Activated CD4-positive, alpha-beta memory T cell treated with anti-CD3 and anti-CD28 coated beads for 36 hours (primary cell): ENCODE data around the gene MAML2. TPM values are rescaled to one million over a fixed set of nuclear protein-coding genes. Genes with fewer than 3 reads are reported as not detected.
A peak's percentile ranks its signal among the peaks of the same experiment; 100 is the strongest.

Experiments
- CTCF ChIA-PET: fragments of 350-600 bp; sonication (Branson Sonifier 250); formaldehyde crosslinking; loops from one replicate; lab custom pipeline; 2021; ENCODE audit warnings: antibody characterized with exemption, inconsistent platforms; lab: Charles Lee
- POLR2A ChIA-PET: fragments of 350-600 bp; sonication (Branson Sonifier 250); formaldehyde crosslinking; loops from one replicate; lab custom pipeline; 2021; ENCODE audit warnings: antibody characterized with exemption; lab: Charles Lee
- DNase-seq: peaks from one replicate; pipeline ENCODE4 v3.0.0-alpha.2; 2020
- H3K27ac Mint-ChIP-seq: one replicate; pipeline ENCODE4 v1.8.0; 2021; ENCODE audit warnings: mixed read lengths
- H3K27me3 Mint-ChIP-seq: one replicate; pipeline ENCODE4 v1.8.0; 2021; ENCODE audit warnings: mixed read lengths
- H3K36me3 Mint-ChIP-seq: one replicate; pipeline ENCODE4 v1.8.0; 2021; ENCODE audit warnings: mixed read lengths
- H3K4me1 Mint-ChIP-seq: one replicate; pipeline ENCODE4 v1.8.0; 2021; ENCODE audit warnings: low read depth, mixed read lengths
- H3K4me3 Mint-ChIP-seq: one replicate; pipeline ENCODE4 v1.8.0; 2021; ENCODE audit warnings: mild to moderate bottlenecking, mixed read lengths
- H3K9me3 Mint-ChIP-seq: one replicate; pipeline ENCODE4 v1.8.0; 2021; ENCODE audit warnings: mixed read lengths
- intact Hi-C: fragments of 100-400 bp; cut with micrococcal nuclease; formaldehyde crosslinking; loops from one replicate; pipeline ENCODE4 v1.15.1; 2023
- total RNA-seq, 2 experiments: library from RNA; stranded (reverse); gene quantifications; one replicate each; pipeline ENCODE4 v1.2.3, GENCODE V29; 2021

MAML2 gene
- total RNA-seq, 2 experiments from 2014 or later = 24.2 TPM

DNA sequence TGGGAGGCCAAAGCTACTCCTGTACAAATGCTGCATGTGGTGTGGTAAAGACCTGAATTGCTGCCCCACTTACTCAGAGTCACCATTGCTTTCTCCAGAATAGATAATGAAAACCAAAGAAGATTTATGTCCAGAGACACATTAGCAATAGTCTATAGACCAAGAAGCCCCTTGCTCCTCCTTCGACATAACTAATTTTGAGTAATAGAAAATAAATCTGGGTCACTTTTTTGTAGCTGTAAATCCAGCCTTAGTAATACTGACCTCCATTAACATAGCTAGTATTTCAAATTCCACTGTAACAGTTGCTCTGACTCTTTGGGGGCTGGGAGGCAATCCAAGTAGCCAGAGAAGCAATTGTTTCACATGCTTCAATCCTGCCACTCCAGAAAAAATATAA, 145.9 kb downstream of the MAML2 start:
- Mint-ChIP-seq H3K9me3 (no peaks in the 10 kb centered on the region), H3K27ac (peak overlapping the region; percentile 94), H3K4me1 (peaks cover 85% of the 10 kb centered on the region), H3K4me3 (no peak overlapping the region), H3K27me3 (no peaks in the 10 kb centered on the region), H3K36me3 (peaks cover 20% of the 10 kb centered on the region)
- no peak for DNase-seq
- ChIA-PET CTCF (interaction anchor here (0.5 to 3.5 kb wide), 2 partner anchors 28 to 145 kb away, joined by 3 to 18 read pairs; partner anchors contain the start of gene MAML2), POLR2A (interaction anchor here (2.4 kb wide), 1 partner anchor 135 kb away, joined by 7 read pairs; no protein-coding TSS in a partner anchor)
- intact Hi-C loops = loop anchor here (10.0 kb wide), 1 partner anchor 272 kb away; the partner anchor contains the start of gene MTMR2

DNA sequence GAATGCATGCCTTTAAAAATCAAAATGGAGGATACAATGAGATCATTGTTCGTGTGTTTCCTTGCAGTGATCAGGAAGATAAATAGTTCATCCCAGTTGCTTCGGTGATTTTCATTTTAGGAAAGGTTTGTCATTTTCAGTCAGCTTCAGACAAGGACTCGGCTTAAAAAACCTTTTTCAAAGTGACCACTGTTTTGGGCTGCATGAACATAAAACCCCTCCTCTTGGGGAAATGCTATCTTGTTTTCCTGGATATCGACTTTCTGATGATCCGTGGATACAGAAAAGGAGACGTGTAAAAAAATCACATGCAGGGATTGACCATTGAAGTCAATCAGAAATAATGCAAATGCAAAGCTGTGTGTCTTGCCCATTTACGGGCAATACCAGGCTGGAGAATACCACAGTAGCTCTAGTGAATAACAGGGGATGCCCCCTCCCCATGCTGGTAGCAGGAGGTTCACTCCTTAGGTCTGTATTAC, 146.8 kb downstream of the MAML2 start:
- ChIA-PET POLR2A (no interaction called here), CTCF (interaction anchor here (3.5 kb wide), 1 partner anchor 146 kb away, joined by 18 read pairs; the partner anchor contains the start of gene MAML2)
- Mint-ChIP-seq H3K36me3 (peaks cover 23% of the 10 kb centered on the region), H3K9me3 (no peaks in the 10 kb centered on the region), H3K27ac (peak overlapping the region; percentile 38), H3K4me1 (peaks cover 88% of the 10 kb centered on the region), H3K4me3 (no peak overlapping the region), H3K27me3 (no peaks in the 10 kb centered on the region)
- DNase-seq = no peak
- intact Hi-C loops = loop anchor here (10.0 kb wide), 1 partner anchor 271 kb away; the partner anchor contains the start of gene MTMR2

DNA sequence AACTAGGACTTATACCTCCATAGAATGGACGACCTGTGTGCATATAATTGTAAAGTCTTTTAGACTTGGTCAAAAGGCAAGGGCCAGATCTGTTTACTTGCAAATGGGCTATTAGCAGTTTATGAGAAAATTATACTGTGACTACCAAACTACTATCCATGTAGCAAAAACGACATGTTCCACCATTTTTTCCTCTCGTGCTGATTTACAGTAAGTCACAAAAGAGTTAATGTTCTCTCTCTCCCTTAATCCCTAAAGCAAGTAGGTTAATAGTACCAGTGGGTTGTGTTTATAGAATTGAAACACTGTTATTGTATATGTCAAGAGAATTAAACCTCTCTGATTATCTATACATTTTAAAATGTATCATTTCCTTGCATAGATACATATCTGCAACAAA, 147.3 kb downstream of the MAML2 start:
- intact Hi-C loops = loop anchor here (10.0 kb wide), 1 partner anchor 271 kb away; the partner anchor contains the start of gene MTMR2
- H3K27ac Mint-ChIP-seq = peak overlapping the region; percentile 76
- H3K9me3 Mint-ChIP-seq = no peaks in the 10 kb centered on the region
- peaks cover 23% of the 10 kb centered on the region for H3K36me3 Mint-ChIP-seq
- H3K4me3 Mint-ChIP-seq = no peak overlapping the region
- DNase-seq = no peak
- CTCF ChIA-PET = interaction anchor here (1.7 kb wide), 1 partner anchor 147 kb away, joined by 4 read pairs; the partner anchor contains the start of gene MAML2
- H3K4me1 Mint-ChIP-seq = peaks cover 87% of the 10 kb centered on the region
- POLR2A ChIA-PET = no interaction called here
- H3K27me3 Mint-ChIP-seq = no peaks in the 10 kb centered on the region

- Mint-ChIP-seq H3K27ac (peak overlapping the region; percentile 76), H3K36me3 (peaks cover 26% of the 10 kb centered on the region), H3K4me3 (peak overlapping the region; percentile 9), H3K4me1 (peaks cover 86% of the 10 kb centered on the region), H3K27me3 (no peaks in the 10 kb centered on the region), H3K9me3 (no peaks in the 10 kb centered on the region)
- ChIA-PET POLR2A (no interaction called here), CTCF (interaction anchor here (1.3 to 1.7 kb wide), 2 partner anchors 9 to 148 kb away, joined by 4 to 5 read pairs; partner anchors contain the start of gene MAML2)
- DNase-seq = no peak
- intact Hi-C loops = loop anchor here (10.0 kb wide), 1 partner anchor 270 kb away; the partner anchor contains the start of gene MTMR2
These were observed 148.2 kb downstream of the MAML2 start for GRCh38 chr11:96194581-96195374.

GRCh38 chr11:96193745-96194443, 149.1 kb downstream of the MAML2 start:
- H3K4me1 Mint-ChIP-seq = peaks cover 86% of the 10 kb centered on the region
- no peaks in the 10 kb centered on the region for H3K9me3 Mint-ChIP-seq
- intact Hi-C loops = loop anchor here (10.0 kb wide), 1 partner anchor 269 kb away; the partner anchor contains the start of gene MTMR2
- no peak for DNase-seq
- ChIA-PET POLR2A (no interaction called here), CTCF (interaction anchor here (1.3 to 1.7 kb wide), 2 partner anchors 8 to 149 kb away, joined by 4 to 5 read pairs; partner anchors contain the start of gene MAML2)
- peak overlapping the region; percentile 76 for H3K27ac Mint-ChIP-seq
- H3K36me3 Mint-ChIP-seq = peaks cover 22% of the 10 kb centered on the region
- no peaks in the 10 kb centered on the region for H3K27me3 Mint-ChIP-seq
- no peak overlapping the region for H3K4me3 Mint-ChIP-seq

DNA sequence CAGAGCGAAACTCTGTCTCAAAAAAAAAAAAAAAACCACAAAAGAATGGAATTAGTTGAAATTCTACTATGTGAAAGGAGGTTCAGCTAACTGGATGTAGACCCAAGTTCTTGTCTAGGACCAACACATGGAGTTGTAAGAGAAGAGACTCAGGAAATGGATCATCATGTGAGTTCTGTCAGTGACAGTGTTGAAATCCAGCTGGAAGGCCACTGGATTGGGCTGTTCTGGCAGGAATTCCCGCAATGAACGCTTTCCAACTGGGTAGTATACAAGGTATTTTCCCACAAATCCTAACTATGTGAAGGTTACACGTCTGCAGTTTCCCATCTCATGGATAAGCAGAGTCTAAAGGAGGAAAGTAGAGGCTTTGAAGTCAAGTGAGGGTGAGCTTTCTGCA, 151.2 kb downstream of the MAML2 start:
- POLR2A ChIA-PET = no interaction called here
- no peak overlapping the region for H3K27ac Mint-ChIP-seq

GRCh38 chr11:96189351-96189750, 153.6 kb downstream of the MAML2 start:
- Mint-ChIP-seq H3K4me3 (peak overlapping the region; percentile 46), H3K27ac (peak overlapping the region; percentile 79), H3K9me3 (no peaks in the 10 kb centered on the region), H3K36me3 (peaks cover 20% of the 10 kb centered on the region), H3K27me3 (no peaks in the 10 kb centered on the region), H3K4me1 (peaks cover 83% of the 10 kb centered on the region)
- intact Hi-C loops = loop anchor here (1.0 to 5.0 kb wide), 6 partner anchors 9 to 177 kb away; no protein-coding TSS in a partner anchor
- POLR2A ChIA-PET = interaction anchor here (0.6 to 2.1 kb wide), 16 partner anchors 9 to 175 kb away, joined by 3 to 12 read pairs (median 4); no protein-coding TSS in a partner anchor
- CTCF ChIA-PET = interaction anchor here (0.6 to 4.7 kb wide), 9 partner anchors 13 to 232 kb away, joined by 3 to 28 read pairs (median 4); partner anchors contain the start of gene MAML2
- no peak for DNase-seq

More for the DNA sequence above, 151.2 kb downstream of the MAML2 start:
- H3K4me1 Mint-ChIP-seq = peaks cover 87% of the 10 kb centered on the region
- H3K4me3 Mint-ChIP-seq = no peak overlapping the region
- CTCF ChIA-PET = no interaction called here
- intact Hi-C loops = loop anchor here (10.0 kb wide), 1 partner anchor 267 kb away; the partner anchor contains the start of gene MTMR2
- DNase-seq = no peak
- no peaks in the 10 kb centered on the region for H3K27me3 Mint-ChIP-seq
- H3K9me3 Mint-ChIP-seq = no peaks in the 10 kb centered on the region
- H3K36me3 Mint-ChIP-seq = peaks cover 16% of the 10 kb centered on the region

- Mint-ChIP-seq H3K4me3 (peak overlapping the region; percentile 7), H3K27me3 (no peaks in the 10 kb centered on the region), H3K36me3 (peaks cover 19% of the 10 kb centered on the region), H3K27ac (peak overlapping the region; percentile 79), H3K4me1 (peaks cover 74% of the 10 kb centered on the region), H3K9me3 (no peaks in the 10 kb centered on the region)
- intact Hi-C loops = loop anchor here (1.0 to 5.0 kb wide), 9 partner anchors 10 to 176 kb away; no protein-coding TSS in a partner anchor
- peak; percentile 59 for DNase-seq
- CTCF ChIA-PET = interaction anchor here (0.6 to 4.7 kb wide), 4 partner anchors 133 to 231 kb away, joined by 4 to 28 read pairs (median 8); partner anchors contain the start of gene MAML2
- POLR2A ChIA-PET = interaction anchor here (0.8 to 2.1 kb wide), 11 partner anchors 10 to 174 kb away, joined by 3 to 12 read pairs (median 7); no protein-coding TSS in a partner anchor
These were observed 154.6 kb downstream of the MAML2 start for GRCh38 chr11:96188243-96189006.

GRCh38 chr11:96187822-96188221, 155.2 kb downstream of the MAML2 start:
- Mint-ChIP-seq H3K4me3 (no peak overlapping the region), H3K27me3 (no peaks in the 10 kb centered on the region), H3K36me3 (peaks cover 19% of the 10 kb centered on the region), H3K4me1 (peaks cover 68% of the 10 kb centered on the region), H3K27ac (peak overlapping the region; percentile 79), H3K9me3 (no peaks in the 10 kb centered on the region)
- ChIA-PET CTCF (interaction anchor here (0.6 to 4.7 kb wide), 5 partner anchors 114 to 155 kb away, joined by 3 to 28 read pairs (median 8); partner anchors contain the start of gene MAML2), POLR2A (interaction anchor here (0.8 to 2.1 kb wide), 7 partner anchors 11 to 173 kb away, joined by 3 to 12 read pairs (median 7); no protein-coding TSS in a partner anchor)
- intact Hi-C loops = loop anchor here (1.0 to 5.0 kb wide), 6 partner anchors 17 to 176 kb away; no protein-coding TSS in a partner anchor
- DNase-seq = peak; percentile 56

DNA sequence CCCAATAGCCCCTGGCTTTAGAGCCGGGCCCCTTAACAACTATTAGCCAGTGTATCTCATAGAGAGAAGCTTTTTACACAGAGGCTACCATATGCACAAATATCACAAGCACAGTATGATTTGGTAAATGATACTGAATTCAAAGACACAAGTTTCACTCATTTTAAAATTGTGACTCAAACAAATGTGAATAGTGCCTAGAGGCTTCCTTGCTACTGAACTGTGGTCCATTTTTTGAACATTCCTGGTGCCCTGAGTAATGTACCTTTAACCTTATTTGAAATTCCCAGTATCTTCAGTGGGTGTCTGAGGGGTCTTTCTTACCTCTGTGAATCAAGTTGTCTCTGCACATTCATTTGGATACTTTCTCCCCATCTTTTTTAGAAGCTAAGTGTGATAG, 156.2 kb downstream of the MAML2 start:
- Mint-ChIP-seq H3K9me3 (no peaks in the 10 kb centered on the region), H3K4me1 (peaks cover 62% of the 10 kb centered on the region), H3K4me3 (no peak overlapping the region), H3K27ac (peak overlapping the region; percentile 77), H3K36me3 (peaks cover 17% of the 10 kb centered on the region), H3K27me3 (no peaks in the 10 kb centered on the region)
- peak; percentile 29 for DNase-seq
- intact Hi-C loops = loop anchor here (5.0 kb wide), 1 partner anchor 175 kb away; no protein-coding TSS in a partner anchor
- ChIA-PET CTCF (interaction anchor here (0.8 to 4.7 kb wide), 6 partner anchors 18 to 156 kb away, joined by 3 to 28 read pairs (median 3); partner anchors contain the start of gene MAML2), POLR2A (interaction anchor here (0.8 to 1.7 kb wide), 2 partner anchors 112 to 156 kb away, joined by 3 to 5 read pairs; partner anchors contain the start of gene MAML2)
